GM13976 (cell line): ENCODE data around the gene GOLGB1.
A peak's percentile ranks its signal among the peaks of the same experiment; 100 is the strongest.

Source experiments
- DNase-seq: peaks from one replicate; pipeline ENCODE4 v3.0.0; 2012; ENCODE audit warnings: low spot score
- CTCF ChIP-seq: IDR thresholded peaks from 2 replicates; pipeline ENCODE4 v1.5.1; 2012; ENCODE audit warnings: borderline replicate concordance, mild to moderate bottlenecking; ENCODE audit not compliant: insufficient read depth; ENCODE audit errors: extremely low read depth, missing control alignments, control extremely low read depth
- in situ Hi-C: fragments of 300-500 bp; cut with MboI; formaldehyde crosslinking; loops from one replicate; pipeline ENCODE4 v1.12.0; 2022; ENCODE audit warnings: low sequenced_read_pairs, mixed read lengths, inconsistent platforms; ENCODE audit not compliant: unreplicated experiment

GOLGB1 gene

GRCh38 chr3:121739902-121740301 lies 9.6 kb downstream of the GOLGB1 start:
- DNase-seq = no peak

GRCh38 chr3:121737644-121738043 lies 11.9 kb downstream of the GOLGB1 start:
- in situ Hi-C loops = no loop called here
- DNase-seq = no peak
- no peak for TF ChIP-seq CTCF

More at GRCh38 chr3:121739902-121740301, 9.6 kb downstream of the GOLGB1 start:
- TF ChIP-seq CTCF = no peak
- in situ Hi-C loops = no loop called here

GRCh38 chr3:121736112-121736511 lies 13.4 kb downstream of the GOLGB1 start:
- no peak for TF ChIP-seq CTCF
- DNase-seq = no peak
- in situ Hi-C loops = no loop called here

GRCh38 chr3:121735047-121735696 lies 14.4 kb downstream of the GOLGB1 start:
- DNase-seq = peak; percentile 31
- in situ Hi-C loops = no loop called here
- TF ChIP-seq CTCF = no peak

GRCh38 chr3:121730940-121731687 lies 18.4 kb downstream of the GOLGB1 start:
- in situ Hi-C loops = no loop called here
- no peak for DNase-seq
- TF ChIP-seq CTCF = no peak

- peak; percentile 10 for DNase-seq
- TF ChIP-seq CTCF = no peak
- in situ Hi-C loops = no loop called here
Observed at GRCh38 chr3:121724130-121724529, 25.4 kb downstream of the GOLGB1 start.
